OCI-LY1 (cell line): ENCODE data around the gene LRRC42.

Source experiments
- EZH2 ChIP-seq: fragments of 200-600 bp; sonication (generic), shearing (Covaris generic); IDR thresholded peaks from 2 replicates; pipeline ENCODE4 v1.8.0; 2017; ENCODE audit warnings: borderline replicate concordance, mixed run types, mild to moderate bottlenecking, antibody characterized with exemption, low read length, moderate library complexity, mixed read lengths
- TF ChIP-seq, protein P1 (sequence below): fragments of 200-600 bp; sonication (generic), shearing (Covaris generic); IDR thresholded peaks from 2 replicates; pipeline ENCODE4 v1.5.1; 2017; ENCODE audit warnings: mild to moderate bottlenecking, antibody characterized with exemption, low read length, moderate library complexity, mixed read lengths

DNA sequence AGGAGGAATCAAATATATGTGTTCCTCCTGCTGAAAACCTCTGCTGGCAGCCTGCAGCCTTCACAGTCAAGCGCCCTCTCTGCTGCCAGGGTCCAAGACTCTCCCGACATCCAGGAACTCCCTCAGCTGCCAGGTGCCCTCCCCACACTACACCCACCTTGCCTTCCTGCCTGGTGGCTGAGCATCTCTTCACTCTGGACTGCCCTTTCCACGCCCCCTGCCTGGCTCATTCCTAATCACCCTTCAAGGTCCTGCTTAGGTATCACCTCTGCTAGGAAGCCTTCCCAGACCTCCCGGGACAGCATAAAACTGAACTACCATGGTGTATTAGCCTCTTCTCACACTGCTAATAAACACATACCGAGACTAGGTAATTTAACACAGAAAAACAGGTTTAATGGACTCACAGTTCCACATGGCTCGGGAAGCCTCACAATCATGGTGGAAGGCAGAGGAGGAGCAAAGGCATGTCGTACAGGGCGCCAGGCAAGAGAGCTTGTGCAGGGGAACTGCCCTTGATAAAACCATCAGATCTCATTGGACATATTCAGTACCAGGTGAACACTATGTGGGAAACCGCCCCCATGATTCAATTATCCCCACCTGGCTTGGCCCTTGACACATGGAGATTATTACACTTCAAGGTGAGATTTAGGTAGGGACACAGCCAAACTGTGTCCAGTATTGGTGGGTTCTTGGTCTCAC is 56.5 kb downstream of the LRRC42 start:
- TF ChIP-seq, protein P1, sequence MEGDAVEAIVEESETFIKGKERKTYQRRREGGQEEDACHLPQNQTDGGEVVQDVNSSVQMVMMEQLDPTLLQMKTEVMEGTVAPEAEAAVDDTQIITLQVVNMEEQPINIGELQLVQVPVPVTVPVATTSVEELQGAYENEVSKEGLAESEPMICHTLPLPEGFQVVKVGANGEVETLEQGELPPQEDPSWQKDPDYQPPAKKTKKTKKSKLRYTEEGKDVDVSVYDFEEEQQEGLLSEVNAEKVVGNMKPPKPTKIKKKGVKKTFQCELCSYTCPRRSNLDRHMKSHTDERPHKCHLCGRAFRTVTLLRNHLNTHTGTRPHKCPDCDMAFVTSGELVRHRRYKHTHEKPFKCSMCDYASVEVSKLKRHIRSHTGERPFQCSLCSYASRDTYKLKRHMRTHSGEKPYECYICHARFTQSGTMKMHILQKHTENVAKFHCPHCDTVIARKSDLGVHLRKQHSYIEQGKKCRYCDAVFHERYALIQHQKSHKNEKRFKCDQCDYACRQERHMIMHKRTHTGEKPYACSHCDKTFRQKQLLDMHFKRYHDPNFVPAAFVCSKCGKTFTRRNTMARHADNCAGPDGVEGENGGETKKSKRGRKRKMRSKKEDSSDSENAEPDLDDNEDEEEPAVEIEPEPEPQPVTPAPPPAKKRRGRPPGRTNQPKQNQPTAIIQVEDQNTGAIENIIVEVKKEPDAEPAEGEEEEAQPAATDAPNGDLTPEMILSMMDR = no peak
- TF ChIP-seq EZH2 = no peak
